ENCODE results near the gene SMG6. TPM values are rescaled to one million over a fixed set of nuclear protein-coding genes. Genes with fewer than 3 reads are reported as not detected.

Gene SMG6
- total RNA-seq, 2 donors from 2014 or later = 12.5 to 22.1 TPM

GRCh38 chr17:2057760-2058585, 245.6 kb downstream of the SMG6 start:
- H3K27ac ChIP-seq = peak overlapping the region in 1 of 4 donors; percentile 62
- ATAC-seq (no peak), DNase-seq (peak in 1 of 4 donors; percentile 14)
- peaks cover 0 to 27% of the 10 kb centered on the region in 2 donors for H3K27me3 ChIP-seq
- H3K4me3 ChIP-seq = no peak overlapping the region
- no peaks in the 10 kb centered on the region for H3K9me3 ChIP-seq
- H3K36me3 ChIP-seq (replicated peaks in 1 of 2; ENCODE audit: insufficient read depth in 1 of 2, low read depth in 2 of 2) = peaks cover 0 to 5% of the 10 kb centered on the region in 2 donors
- no peak for TF ChIP-seq POLR2A (IDR thresholded peaks at IDR 0.05)
- TF ChIP-seq CTCF (IDR thresholded peaks at IDR 0.05) = no peak
- intact Hi-C loops (cut with DNase I) = loop anchor here (2.0 kb wide), 1 partner anchor 185 kb away; no protein-coding TSS in a partner anchor
- H3K4me1 ChIP-seq = peaks cover 56% of the 10 kb centered on the region
- 28 to 34% methylated on average over 16 to 98 of the region's 98 CpGs for WGBS, 2 donors

GRCh38 chr17:2057175-2057759, 246.3 kb downstream of the SMG6 start:
- intact Hi-C loops (cut with DNase I) = loop anchor here (2.0 kb wide), 1 partner anchor 186 kb away; no protein-coding TSS in a partner anchor
- ATAC-seq = no peak

GRCh38 chr17:2056206-2057174, 247.1 kb downstream of the SMG6 start:
- Histone ChIP-seq H3K36me3 (replicated peaks in 1 of 2; ENCODE audit: insufficient read depth in 1 of 2, low read depth in 2 of 2) (peaks cover 0 to 5% of the 10 kb centered on the region in 2 donors), H3K4me3 (no peak overlapping the region), H3K9me3 (no peaks in the 10 kb centered on the region), H3K4me1 (peaks cover 56% of the 10 kb centered on the region), H3K27me3 (peaks cover 0 to 27% of the 10 kb centered on the region in 2 donors), H3K27ac (peak overlapping the region in 2 of 4 donors; percentile 26 to 62)
- WGBS, 2 donors = 24 to 53% methylated on average over 19 to 66 of the region's 85 CpGs
- intact Hi-C loops (cut with DNase I) = loop anchor here (2.0 kb wide), 1 partner anchor 186 kb away; no protein-coding TSS in a partner anchor
- TF ChIP-seq CTCF (IDR thresholded peaks at IDR 0.05) (peak in 3 of 7 experiments; percentile 7 to 43 (median 10)), POLR2A (IDR thresholded peaks at IDR 0.05) (no peak)
- peak in 2 of 4 donors; percentile 35 to 47 for DNase-seq
- no peak for ATAC-seq

More at GRCh38 chr17:2057175-2057759, 246.3 kb downstream of the SMG6 start:
- TF ChIP-seq POLR2A (IDR thresholded peaks at IDR 0.05) (no peak), CTCF (IDR thresholded peaks at IDR 0.05) (no peak)
- Histone ChIP-seq H3K4me1 (peaks cover 56% of the 10 kb centered on the region), H3K4me3 (no peak overlapping the region), H3K27me3 (peaks cover 0 to 27% of the 10 kb centered on the region in 2 donors), H3K9me3 (no peaks in the 10 kb centered on the region), H3K27ac (peak overlapping the region in 1 of 4 donors; percentile 62), H3K36me3 (replicated peaks in 1 of 2; ENCODE audit: insufficient read depth in 1 of 2, low read depth in 2 of 2) (peaks cover 0 to 5% of the 10 kb centered on the region in 2 donors)
- peak in 1 of 4 donors; percentile 11 for DNase-seq
- 9% methylated on average over 81 of the region's 81 CpGs; no CpG with 5 or more reads in 1 of the 2 donors for WGBS, 2 donors
